Glomerular endothelial cell (primary cell): ENCODE measurements around the gene SPATA45. TPM values are rescaled to one million over a fixed set of nuclear protein-coding genes. Genes with fewer than 3 reads are reported as not detected.
A peak's percentile ranks its signal among the peaks of the same experiment; 100 is the strongest.
"Not testable (repeated sequence)": the region's sequence is repeated elsewhere in the genome, so short reads cannot be mapped to it uniquely, and the experiment has no call there.

Source experiments
- DNase-seq: peaks from one replicate; pipeline ENCODE4 v3.0.0-alpha.2; 2011; ENCODE audit warnings: low read depth, low spot score; ENCODE audit errors: extremely low read depth
- total RNA-seq: library from RNA; depleted of rRNA; stranded (reverse); fragments of >200 nt; gene quantifications from 2 replicates; pipeline ENCODE4 v1.2.3, GENCODE V29; 2015

The SPATA45 gene
- total RNA-seq, 1 donor from 2014 or later = not detected

GRCh38 chr1:212833211-212834207 is 13.9 kb downstream of the SPATA45 start:
- DNase-seq = not testable (repeated sequence)

- DNase-seq = no peak
These were observed 19.1 kb downstream of the SPATA45 start for GRCh38 chr1:212828395-212828794.

DNA sequence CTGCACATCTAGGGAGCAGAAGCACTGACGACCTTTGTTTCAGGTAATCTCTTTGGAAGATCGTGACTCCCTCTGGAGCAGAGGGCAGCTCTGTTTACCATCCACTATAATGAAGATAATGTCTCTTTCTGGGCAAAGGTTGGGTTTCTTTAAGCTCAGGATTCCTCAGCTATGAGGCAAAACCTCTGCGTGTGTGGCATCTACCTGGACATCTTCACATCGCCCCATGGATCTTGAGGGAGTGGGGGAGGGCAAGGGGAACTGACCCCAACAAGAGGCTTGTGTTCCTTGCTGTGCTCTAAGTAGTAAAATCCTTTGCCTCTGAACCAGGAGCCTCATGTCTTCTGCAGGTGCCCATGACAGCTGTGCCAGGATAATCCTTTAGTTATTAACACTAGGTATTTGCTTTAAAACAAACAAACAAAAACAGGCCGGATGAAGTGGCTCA is 19.6 kb downstream of the SPATA45 start:
- no peak for DNase-seq

GRCh38 chr1:212827171-212827776 is 20.2 kb downstream of the SPATA45 start:
- no peak for DNase-seq

DNA sequence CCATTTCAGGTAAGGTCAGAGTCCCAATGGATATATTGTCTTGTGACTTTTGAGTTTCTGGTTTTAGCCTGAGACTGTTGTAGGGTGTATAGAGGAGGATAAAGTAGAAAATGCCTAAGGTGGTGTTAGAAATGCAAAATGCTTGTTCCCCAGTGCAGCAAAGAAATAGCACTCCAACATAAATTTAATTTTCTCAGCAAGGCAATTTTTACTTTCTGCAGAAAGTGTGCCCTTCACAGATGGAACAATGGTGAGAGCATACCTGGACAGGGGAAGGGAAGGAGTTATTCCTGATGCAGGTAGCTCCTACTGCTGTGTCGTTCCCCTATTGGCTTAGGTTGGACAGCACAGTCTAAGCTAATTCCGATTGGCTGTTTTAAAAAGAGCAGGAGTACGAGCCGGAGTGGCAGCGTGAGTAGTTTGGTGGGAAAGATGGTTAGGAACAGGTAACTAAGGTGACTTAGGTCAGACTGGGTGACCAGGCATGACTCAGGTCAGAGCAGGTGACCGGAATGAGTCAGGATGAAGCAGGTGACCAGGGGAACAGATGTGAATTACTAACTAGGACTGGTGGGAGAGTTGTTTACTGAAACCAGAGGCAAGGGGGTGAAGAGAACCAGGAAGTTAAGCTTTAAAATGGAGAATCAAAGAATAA is 21.5 kb downstream of the SPATA45 start:
- DNase-seq = no peak

DNA sequence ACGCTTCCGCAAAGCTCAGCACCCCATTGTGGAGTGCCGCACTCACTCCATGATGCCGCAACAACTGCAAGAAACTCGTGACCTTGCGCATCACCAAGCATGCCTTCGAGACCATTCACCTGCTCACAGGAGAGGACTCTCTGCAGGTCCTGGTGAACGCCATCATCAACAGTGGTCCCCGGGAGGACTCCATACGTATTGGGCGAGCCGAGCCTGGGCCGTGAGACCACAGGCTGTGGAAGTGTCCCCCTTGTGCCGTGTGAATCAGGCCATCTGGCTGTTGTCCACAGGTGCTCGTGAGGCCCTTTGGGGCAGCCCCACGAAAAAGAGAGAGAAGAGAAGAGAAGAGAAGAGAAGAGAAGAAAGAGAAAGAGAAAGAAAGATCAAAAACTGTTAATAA is 23.2 kb downstream of the SPATA45 start:
- no peak for DNase-seq

DNA sequence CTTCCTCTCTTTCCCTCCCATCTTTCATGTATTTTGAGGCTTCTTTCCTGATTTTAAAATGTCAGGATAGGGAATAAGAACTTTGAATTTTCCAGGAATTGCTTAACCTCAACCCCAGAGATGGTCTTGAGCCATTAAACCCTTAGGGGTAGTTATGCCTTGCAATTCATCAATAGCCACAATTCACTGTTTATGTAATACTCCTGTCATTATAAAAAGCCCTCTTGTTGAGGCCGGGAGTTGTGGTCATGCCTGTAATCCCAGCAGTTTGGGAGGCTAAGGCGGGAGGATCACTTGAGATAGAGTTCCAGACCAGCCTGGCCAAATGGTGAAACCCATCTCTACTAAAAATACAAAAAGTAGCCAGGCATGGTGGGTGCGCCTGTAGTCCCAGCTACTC is 24.5 kb downstream of the SPATA45 start:
- no peak for DNase-seq

DNA sequence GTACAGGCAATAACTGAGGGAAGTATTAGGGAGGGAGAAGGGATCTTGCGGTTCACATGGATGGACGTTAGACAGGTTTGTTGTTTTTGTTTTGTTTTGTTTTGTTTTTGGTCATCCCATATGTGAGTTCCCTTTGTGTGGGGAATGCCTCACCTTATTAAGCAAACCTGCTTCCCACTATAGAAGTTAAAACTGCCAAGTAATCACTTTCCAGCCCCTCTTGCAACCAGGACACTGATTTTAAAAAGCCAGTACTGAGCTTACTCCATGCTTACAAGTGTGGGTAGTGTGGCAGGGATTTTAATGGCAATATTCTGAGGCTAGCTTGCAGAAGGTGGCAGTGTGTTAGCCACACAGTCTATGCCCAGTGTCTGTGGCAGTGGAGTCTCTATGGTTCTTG is 26.5 kb downstream of the SPATA45 start:
- DNase-seq = no peak

DNA sequence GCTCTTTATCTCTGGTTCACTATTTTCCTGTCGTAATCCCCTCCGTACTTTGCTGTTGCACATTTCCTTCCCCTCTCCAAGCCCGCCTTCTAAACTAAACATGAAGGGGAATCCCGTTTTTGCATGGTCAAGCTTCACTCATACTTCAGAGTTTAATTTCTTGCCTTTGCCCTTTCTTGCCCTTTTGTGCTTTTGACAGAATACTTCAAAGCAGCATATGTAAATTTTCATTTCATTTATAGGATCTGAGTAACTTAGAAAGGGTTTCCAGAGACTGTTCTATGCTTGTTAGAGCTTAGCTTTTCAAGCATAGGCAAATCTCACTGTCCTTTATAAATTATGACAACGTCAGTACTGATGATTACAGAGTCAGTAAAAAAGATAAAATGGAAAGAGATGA is 27.7 kb downstream of the SPATA45 start:
- no peak for DNase-seq

DNA sequence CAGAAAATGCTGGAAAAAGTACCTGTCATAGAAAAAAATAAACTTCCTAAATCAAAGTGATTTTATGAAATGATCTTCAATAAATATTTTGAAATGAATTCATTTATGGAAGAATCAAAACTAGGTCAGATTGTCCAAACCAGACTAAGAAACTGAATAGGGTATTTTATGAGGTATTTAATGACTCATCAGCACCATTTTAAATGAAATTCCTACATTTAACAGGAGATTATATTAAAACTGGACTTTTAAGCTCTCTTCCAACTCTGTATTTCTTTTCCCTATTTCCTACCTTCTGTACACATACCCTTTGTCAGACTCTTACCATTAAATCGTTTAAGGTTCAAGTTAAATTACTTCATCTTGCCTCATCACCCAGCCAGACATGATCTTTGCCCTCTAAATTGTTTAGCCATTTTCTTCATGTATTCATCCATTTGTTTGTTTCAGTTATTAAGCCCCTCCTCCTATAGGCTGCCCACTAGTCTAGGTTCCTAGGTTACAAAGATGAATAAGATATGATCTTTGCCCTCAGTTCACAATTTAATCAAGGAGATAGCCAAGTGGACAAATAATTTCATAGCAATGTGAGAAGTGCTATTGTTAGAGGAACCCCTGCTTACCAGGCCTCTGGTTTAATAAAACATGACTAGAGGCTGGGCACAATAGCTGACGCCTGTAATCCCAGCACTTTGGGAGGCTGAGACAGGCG is 30.7 kb downstream of the SPATA45 start:
- no peak for DNase-seq

DNA sequence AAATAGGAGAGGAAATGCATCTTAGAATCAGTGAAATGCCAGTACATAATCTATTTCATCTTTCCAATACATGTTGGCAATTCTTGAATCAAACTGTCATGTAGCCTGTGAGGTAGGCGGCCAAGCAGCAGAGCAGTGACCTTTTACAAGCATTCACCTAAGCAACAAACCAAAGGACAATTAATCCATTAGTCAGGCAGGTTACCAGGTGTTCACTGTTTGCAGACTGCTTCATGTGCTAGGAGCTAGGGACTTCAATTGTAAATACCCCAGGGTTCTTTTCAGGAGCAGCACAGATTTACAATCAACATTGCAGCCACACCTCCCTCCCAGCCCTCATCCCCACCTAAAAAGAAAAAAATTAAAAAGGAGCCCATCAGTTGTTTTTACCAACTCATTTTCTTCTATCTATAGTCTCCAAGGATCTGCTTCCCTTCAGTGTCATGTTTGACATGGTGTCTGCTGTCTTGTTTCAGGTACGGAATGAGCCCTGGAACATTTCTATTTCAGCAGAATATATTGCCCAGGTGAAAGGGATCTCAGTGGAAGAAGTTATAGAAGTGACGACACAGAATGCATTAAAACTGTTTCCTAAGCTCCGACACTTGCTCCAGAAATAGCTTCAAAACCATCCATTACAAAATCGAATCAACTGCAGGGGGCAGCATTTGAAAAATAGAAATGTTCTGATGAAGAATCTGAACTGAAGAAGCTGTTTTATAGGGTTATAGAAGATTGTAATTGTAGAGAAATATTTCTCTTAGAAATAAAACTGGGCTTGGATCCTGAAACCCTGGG is 32.7 kb downstream of the SPATA45 start:
- no peak for DNase-seq

DNA sequence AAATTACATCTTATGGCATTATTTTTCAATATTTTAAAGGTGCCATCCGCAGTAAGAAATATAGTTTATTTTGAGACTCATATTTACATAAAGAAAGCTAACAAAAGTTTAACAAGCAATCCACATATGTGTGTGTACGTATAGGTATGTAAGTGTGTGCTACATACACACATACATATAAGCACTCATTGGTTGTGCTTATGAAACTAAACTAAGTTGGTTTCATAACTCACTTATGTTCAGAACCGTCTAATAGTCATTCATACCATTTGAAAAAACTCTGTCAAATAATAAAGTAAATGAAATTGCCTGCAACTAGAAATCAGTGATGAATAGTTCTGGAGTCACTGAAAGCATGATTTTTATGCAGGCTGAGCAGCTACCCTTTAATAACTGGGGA is 41.7 kb downstream of the SPATA45 start:
- no peak for DNase-seq

DNA sequence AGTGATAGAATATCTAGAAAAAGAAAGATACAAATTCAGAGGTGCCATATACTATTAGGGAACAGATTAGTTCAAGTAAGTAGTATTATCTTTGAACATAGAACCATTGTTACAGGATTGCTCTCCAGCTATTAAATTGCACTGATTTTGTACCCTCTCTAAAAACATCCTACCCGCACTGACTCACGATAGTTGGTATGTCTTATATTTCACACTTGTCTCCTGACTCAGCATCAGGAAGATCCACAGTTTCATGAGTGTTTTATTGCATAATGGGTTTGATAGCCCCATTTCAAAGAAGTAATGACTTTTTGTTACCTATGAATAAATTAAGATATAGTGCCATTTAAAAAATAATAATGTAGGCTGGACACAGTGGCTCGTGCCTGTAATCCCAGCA is 49.8 kb downstream of the SPATA45 start:
- no peak for DNase-seq

DNA sequence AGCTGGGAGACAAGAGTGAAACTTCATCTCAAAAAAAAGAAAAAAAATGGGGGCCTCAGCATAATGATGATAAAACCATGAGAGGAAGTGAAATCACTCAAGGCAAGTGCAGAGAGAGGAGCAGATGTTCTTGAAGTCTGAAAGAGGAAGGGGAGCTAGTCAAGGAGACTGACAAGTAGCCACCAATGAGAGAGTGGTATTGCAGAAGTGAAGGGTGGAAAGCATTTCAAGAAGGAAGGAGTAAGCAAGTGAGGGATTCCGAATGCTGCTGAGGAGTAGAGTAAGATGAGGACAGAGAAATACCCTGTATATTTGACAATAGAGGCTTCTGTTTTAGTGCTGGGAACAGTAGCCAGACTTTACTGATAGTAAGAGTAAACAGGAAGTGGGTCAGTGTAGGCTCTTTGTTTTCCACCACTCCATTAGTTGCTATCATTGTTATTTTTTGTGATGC is 52.9 kb downstream of the SPATA45 start:
- no peak for DNase-seq

DNA sequence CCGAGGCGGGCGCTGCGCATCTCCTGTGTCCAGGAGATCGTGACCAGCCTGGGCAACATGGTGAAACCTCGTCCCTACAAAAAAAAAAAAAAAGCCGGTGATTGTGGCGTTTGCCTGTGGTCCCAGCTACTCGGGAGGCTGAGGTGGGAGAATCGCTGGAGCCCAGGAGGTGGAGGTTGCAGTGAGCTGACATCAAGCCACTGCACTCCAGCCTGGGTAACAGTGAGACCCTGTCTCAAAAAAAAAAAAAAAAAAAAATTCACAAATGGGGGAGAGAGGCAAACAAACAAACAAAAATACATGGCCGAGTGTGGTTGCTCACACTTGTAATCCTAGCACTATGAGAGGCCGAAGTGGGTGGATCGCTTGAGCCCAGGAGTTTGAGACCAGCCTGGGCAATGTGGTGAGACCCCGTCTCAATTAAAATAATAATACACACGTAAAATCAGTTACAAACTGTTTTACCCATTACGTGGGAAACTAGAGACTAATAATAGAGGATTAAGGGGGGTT is 55.0 kb downstream of the SPATA45 start:
- no peak for DNase-seq

- DNase-seq = peak; percentile 76
These were observed 55.6 kb downstream of the SPATA45 start, which contains the start of the genes NSL1 and TATDN3 for GRCh38 chr1:212791676-212792395. TSS of gene NSL1 (minus strand) at chr1:212791777. CDS start at chr1:212791763, 14 bp downstream. TSS of gene TATDN3 (plus strand) at chr1:212791894. CDS start at chr1:212791922, 28 bp downstream.

DNA sequence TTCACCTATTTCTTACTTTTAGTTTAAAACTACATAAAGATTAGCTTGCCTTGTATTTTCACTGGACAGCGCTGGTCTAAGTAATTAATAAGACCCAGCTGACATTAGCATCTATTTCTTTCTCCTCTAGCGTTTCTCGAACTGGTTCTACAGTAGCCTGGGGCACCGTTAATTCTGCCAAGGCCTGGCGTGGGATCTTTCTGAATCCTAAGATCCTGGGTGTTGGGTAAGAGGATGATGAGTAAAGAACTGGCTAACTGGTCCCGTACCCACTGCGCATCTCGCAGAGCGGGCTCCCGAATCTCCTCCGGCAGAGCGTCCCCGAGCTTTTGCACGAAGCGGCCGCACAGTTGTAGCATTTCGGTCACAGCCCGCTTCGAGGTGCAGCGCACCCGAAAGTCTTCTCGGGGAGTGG is 56.2 kb downstream of the SPATA45 start:
- DNase-seq = no peak

DNA sequence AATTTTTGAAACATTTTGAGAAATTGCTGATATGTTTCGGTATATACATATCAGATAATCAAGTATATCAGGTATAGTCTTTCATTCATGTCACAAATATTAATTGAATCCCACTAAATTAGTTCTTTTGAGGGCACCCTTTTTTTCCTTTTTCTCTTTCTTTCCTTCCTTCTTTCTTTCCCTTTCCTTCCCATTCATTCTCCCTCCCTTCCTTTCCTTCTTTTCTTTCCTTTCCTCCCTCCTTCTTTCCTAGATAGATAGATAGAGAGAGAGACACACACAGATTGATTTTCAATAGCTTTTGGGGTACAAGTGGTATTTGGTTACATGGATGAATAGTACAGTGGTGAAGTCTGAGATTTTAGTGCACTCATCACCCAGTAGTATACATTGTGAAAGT is 61.6 kb downstream of the SPATA45 start:
- no peak for DNase-seq

DNA sequence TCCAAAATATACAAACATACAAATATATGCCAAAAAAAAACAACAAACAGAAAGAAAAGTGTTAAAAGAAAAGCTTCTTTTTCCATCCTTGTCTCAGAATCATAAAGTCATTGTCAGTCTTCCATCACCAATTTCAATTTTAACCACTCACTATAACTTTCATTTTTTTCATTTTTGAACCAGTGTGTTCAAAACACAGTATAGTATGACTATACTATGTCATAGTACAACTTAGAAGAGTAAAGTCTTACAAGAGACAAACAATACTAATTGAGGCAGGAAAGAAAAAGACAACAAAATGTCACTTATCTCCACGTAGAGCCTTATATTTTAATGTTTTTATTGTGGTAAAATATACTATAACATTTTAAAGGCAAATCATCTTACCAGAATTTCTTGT is 63.5 kb downstream of the SPATA45 start:
- no peak for DNase-seq
